Calu3 (cell line): ENCODE measurements around the gene DELE1. TPM values are rescaled to one million over a fixed set of nuclear protein-coding genes. Genes with fewer than 3 reads are reported as not detected.

Source experiments
- BruUV-seq: library from RNA; stranded (reverse); fragments of 400-500 nt; replicated peaks from 2 replicates; lab custom pipeline; 2021; lab: Mats Ljungman, UMichigan
- CTCF ChIA-PET: fragments of 300-600 bp; sonication (Branson Sonifier 250); formaldehyde crosslinking; loops from one replicate; lab custom pipeline; 2022; ENCODE audit warnings: antibody characterized with exemption; lab: Charles Lee
- DNase-seq: peaks from one replicate; pipeline ENCODE4 v3.0.0; 2022
- H3K27ac Mint-ChIP-seq: one replicate; pipeline ENCODE4 v1.8.0; 2022; ENCODE audit warnings: mixed read lengths; ENCODE audit not compliant: unreplicated experiment
- H3K27me3 Mint-ChIP-seq: one replicate; pipeline ENCODE4 v1.8.0; 2022; ENCODE audit warnings: mixed read lengths; ENCODE audit not compliant: unreplicated experiment
- H3K36me3 Mint-ChIP-seq: one replicate; pipeline ENCODE4 v1.8.0; 2022; ENCODE audit warnings: mild to moderate bottlenecking, moderate library complexity, mixed read lengths; ENCODE audit not compliant: insufficient read depth, unreplicated experiment
- H3K4me1 Mint-ChIP-seq: one replicate; pipeline ENCODE4 v1.8.0; 2022; ENCODE audit warnings: mild to moderate bottlenecking, low read depth, mixed read lengths; ENCODE audit not compliant: unreplicated experiment
- H3K4me3 Mint-ChIP-seq: one replicate; pipeline ENCODE4 v1.8.0; 2022; ENCODE audit warnings: mild to moderate bottlenecking, low read depth, moderate library complexity, mixed read lengths; ENCODE audit not compliant: unreplicated experiment
- H3K9me3 Mint-ChIP-seq: one replicate; pipeline ENCODE4 v1.8.0; 2022; ENCODE audit warnings: low read depth, mixed read lengths; ENCODE audit not compliant: unreplicated experiment
- CTCF ChIP-seq: fragments of 200-600 bp; IDR thresholded peaks from one replicate; pipeline ENCODE4 v1.8.0; 2022; ENCODE audit warnings: antibody characterized with exemption; ENCODE audit not compliant: unreplicated experiment
- intact Hi-C: fragments of 100-400 bp; cut with micrococcal nuclease; formaldehyde crosslinking; loops from one replicate; pipeline ENCODE4 v1.10.0; 2022; ENCODE audit not compliant: unreplicated experiment
- total RNA-seq: library from RNA; stranded (reverse); gene quantifications from 2 replicates; pipeline ENCODE4 v1.2.3, GENCODE V29; 2022

The DELE1 gene
- total RNA-seq, 1 experiment from 2014 or later, result 78.5 TPM

DNA sequence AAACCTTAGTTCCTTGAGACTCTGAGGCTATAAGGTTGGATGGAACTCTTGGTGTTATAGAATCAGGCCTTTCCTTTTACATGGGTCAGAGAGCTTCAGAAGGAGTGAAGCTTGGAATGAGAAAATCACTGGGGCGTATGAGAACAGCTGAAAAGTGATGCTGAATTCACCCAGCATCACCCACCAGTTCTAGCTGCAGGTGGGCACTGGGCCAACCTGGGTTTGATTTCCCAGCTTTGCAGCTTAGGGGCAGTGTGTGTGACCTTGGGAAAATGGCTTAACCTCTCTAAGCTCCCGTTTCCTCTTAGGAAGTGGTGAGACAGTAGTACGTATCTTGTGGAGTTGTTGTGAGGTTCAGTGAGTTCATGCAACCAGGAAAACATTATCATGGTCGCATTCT, 23.6 kb downstream of the DELE1 start:
- no TSS peak for BruUV-seq
- Mint-ChIP-seq H3K4me1 (no peaks in the 10 kb centered on the region), H3K27ac (no peak overlapping the region), H3K27me3 (peaks cover 8% of the 10 kb centered on the region), H3K4me3 (no peak overlapping the region), H3K36me3 (no peaks in the 10 kb centered on the region), H3K9me3 (no peaks in the 10 kb centered on the region)
- CTCF ChIA-PET, result no interaction called here
- intact Hi-C loops, result no loop called here
- no peak for TF ChIP-seq CTCF
- DNase-seq, result no peak

- Mint-ChIP-seq H3K27ac (no peak overlapping the region), H3K9me3 (no peaks in the 10 kb centered on the region), H3K27me3 (peaks cover 19% of the 10 kb centered on the region), H3K36me3 (no peaks in the 10 kb centered on the region), H3K4me1 (no peaks in the 10 kb centered on the region), H3K4me3 (no peak overlapping the region)
- CTCF ChIA-PET, result interaction anchor here (0.7 kb wide), 1 partner anchor 312 kb away, joined by 5 read pairs; the partner anchor contains the start of genes HDAC3 and RELL2
- no TSS peak for BruUV-seq
- no peak for DNase-seq
- intact Hi-C loops, result no loop called here
- no peak for TF ChIP-seq CTCF
Observed at GRCh38 chr5:141948812-141949211, 25.1 kb downstream of the DELE1 start.

DNA sequence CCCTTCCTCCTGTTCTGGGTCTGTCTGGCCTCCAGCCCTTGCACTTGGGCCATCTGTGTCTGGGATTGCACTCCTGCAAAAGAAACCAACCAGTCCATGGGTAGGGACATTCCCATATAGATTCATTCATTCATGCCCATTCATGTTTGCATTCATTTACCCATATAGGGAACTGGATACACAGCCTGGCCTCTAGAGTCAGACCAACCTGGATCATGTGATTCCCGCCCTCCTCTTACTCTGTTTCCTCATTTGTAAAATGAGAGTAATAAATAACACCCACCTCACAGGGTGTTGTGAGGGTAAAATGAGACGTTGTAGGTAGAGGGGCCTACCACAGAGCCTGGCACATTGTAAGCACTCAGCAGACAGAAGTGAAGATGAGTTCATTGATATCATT, 25.8 kb downstream of the DELE1 start:
- DNase-seq, result no peak
- no TSS peak for BruUV-seq
- CTCF ChIA-PET, result interaction anchor here (0.7 kb wide), 1 partner anchor 313 kb away, joined by 5 read pairs; the partner anchor contains the start of genes HDAC3 and RELL2
- Mint-ChIP-seq H3K4me3 (no peak overlapping the region), H3K4me1 (no peaks in the 10 kb centered on the region), H3K27me3 (peaks cover 19% of the 10 kb centered on the region), H3K36me3 (no peaks in the 10 kb centered on the region), H3K27ac (no peak overlapping the region), H3K9me3 (no peaks in the 10 kb centered on the region)
- intact Hi-C loops, result no loop called here
- no peak for TF ChIP-seq CTCF

- intact Hi-C loops, result no loop called here
- TF ChIP-seq CTCF, result no peak
- H3K4me1 Mint-ChIP-seq, result no peaks in the 10 kb centered on the region
Observed at GRCh38 chr5:141950207-141951005, 26.7 kb downstream of the DELE1 start.

More at GRCh38 chr5:141950207-141951005, 26.7 kb downstream of the DELE1 start:
- BruUV-seq, result no TSS peak
- CTCF ChIA-PET, result interaction anchor here (0.6 to 0.8 kb wide), 2 partner anchors 10 to 21 kb away, joined by 3 read pairs; no protein-coding TSS in a partner anchor
- H3K27ac Mint-ChIP-seq, result no peak overlapping the region
- no peak overlapping the region for H3K4me3 Mint-ChIP-seq
- H3K9me3 Mint-ChIP-seq, result no peaks in the 10 kb centered on the region
- DNase-seq, result no peak
- no peaks in the 10 kb centered on the region for H3K36me3 Mint-ChIP-seq
- H3K27me3 Mint-ChIP-seq, result peaks cover 19% of the 10 kb centered on the region
